OCI-LY1 (cell line): ENCODE measurements around the gene LIN54.

Source experiments
- H2AFZ ChIP-seq: fragments of 200-600 bp; sonication (generic), shearing (Covaris generic); 2 replicates; pipeline ENCODE4 v1.6.0; 2014; ENCODE audit warnings: antibody characterized with exemption, mild to moderate bottlenecking, low read length
- H3F3A ChIP-seq: fragments of 200-600 bp; sonication (generic), shearing (Covaris generic); 2 replicates; pipeline ENCODE4 v1.6.0; 2014; ENCODE audit warnings: mild to moderate bottlenecking, antibody characterized with exemption, low read length, moderate library complexity; ENCODE audit not compliant: insufficient read depth
- H3K27ac ChIP-seq: fragments of 200-600 bp; sonication (generic); 2 replicates; pipeline ENCODE4 v1.5.1; 2014; ENCODE audit warnings: low read length, mixed run types, mild to moderate bottlenecking, low read depth; ENCODE audit not compliant: poor library complexity, severe bottlenecking
- H3K27me3 ChIP-seq: fragments of 200-600 bp; sonication (generic); 2 replicates; pipeline ENCODE4 v1.6.0; 2014; ENCODE audit warnings: antibody characterized with exemption, mild to moderate bottlenecking, low read length, moderate library complexity; ENCODE audit not compliant: insufficient read depth
- H3K36me3 ChIP-seq: fragments of 200-600 bp; sonication (generic); 2 replicates; pipeline ENCODE4 v1.6.1; 2014; ENCODE audit warnings: mild to moderate bottlenecking, antibody characterized with exemption, low read length, moderate library complexity, mixed read lengths; ENCODE audit not compliant: insufficient read depth
- H3K4me1 ChIP-seq: fragments of 200-600 bp; sonication (generic); 2 replicates; pipeline ENCODE4 v1.5.1; 2014; ENCODE audit warnings: mild to moderate bottlenecking, low read length, moderate library complexity; ENCODE audit not compliant: insufficient read depth, severe bottlenecking
- H3K4me2 ChIP-seq: fragments of 200-600 bp; sonication (generic), shearing (Covaris generic); 2 replicates; pipeline ENCODE4 v1.6.1; 2014; ENCODE audit warnings: low read length
- H3K4me3 ChIP-seq: fragments of 200-600 bp; sonication (generic); 2 replicates; pipeline ENCODE4 v1.5.1; 2014; ENCODE audit warnings: low read length, low read depth, mild to moderate bottlenecking, mixed read lengths; ENCODE audit not compliant: poor library complexity, severe bottlenecking
- H3K79me2 ChIP-seq: fragments of 200-600 bp; shearing (Covaris generic); 2 replicates; pipeline ENCODE4 v1.6.1; 2016; ENCODE audit warnings: mixed run types, low read length, mixed read lengths; ENCODE audit not compliant: insufficient read depth
- H3K9ac ChIP-seq: fragments of 200-600 bp; sonication (generic), shearing (Covaris generic); 2 replicates; pipeline ENCODE4 v1.6.1; 2014; ENCODE audit warnings: mild to moderate bottlenecking, low read length, mixed read lengths
- H3K9me2 ChIP-seq: fragments of 200-600 bp; sonication (generic), shearing (Covaris generic); 2 replicates; pipeline ENCODE4 v1.6.1; 2014; ENCODE audit warnings: low read depth, mild to moderate bottlenecking, low read length, mixed read lengths
- H3K9me3 ChIP-seq: fragments of 200-600 bp; shearing (Covaris generic); 2 replicates; pipeline ENCODE4 v1.6.1; 2014; ENCODE audit warnings: low read length, mixed read lengths
- H4K20me1 ChIP-seq: fragments of 200-600 bp; sonication (generic), shearing (Covaris generic); 2 replicates; pipeline ENCODE4 v1.6.0; 2016; ENCODE audit warnings: mild to moderate bottlenecking, low read length; ENCODE audit not compliant: insufficient read depth
- EZH2 ChIP-seq: fragments of 200-600 bp; sonication (generic), shearing (Covaris generic); IDR thresholded peaks from 2 replicates; pipeline ENCODE4 v1.8.0; 2017; ENCODE audit warnings: borderline replicate concordance, mixed run types, mild to moderate bottlenecking, antibody characterized with exemption, low read length, moderate library complexity, mixed read lengths
- TF ChIP-seq, protein P1 (sequence below): fragments of 200-600 bp; sonication (generic), shearing (Covaris generic); IDR thresholded peaks from 2 replicates; pipeline ENCODE4 v1.5.1; 2017; ENCODE audit warnings: mild to moderate bottlenecking, antibody characterized with exemption, low read length, moderate library complexity, mixed read lengths

The LIN54 gene

DNA sequence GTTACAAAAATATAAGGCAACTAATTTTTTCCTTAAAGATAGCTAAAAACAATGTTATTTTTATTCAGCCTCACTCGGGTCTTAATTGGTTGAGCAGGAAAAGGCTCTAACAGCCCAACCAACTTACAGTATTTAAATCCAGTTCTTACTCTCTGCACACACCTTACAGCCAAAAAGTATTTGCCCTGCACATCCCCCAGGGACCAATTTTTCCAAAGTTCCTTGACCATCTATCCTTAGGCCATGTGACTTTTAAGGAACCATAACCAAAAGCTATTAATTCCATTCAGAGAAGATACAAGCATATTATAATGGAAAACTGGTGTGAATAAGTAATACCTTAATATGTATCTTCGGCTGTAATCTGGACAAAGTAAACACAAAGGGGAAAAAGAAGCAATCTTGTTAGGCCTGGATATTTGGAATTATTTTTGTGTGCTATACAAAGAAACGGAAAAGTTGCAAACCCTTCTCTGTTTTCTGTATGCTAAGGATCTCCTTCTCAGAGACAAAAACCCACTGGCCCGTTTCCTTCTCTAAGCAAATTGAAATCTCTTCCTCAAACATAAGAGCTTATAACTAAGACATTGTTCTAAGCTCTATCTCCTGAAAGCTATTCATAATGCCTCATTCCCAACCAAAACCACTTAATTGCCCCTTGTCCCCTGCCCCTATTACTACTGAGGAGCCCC is 111.1 kb downstream of the LIN54 start:
- peak overlapping the region; percentile 96 for H3K4me2 ChIP-seq
- peak overlapping the region; percentile 87 for H3K4me3 ChIP-seq
- H3K4me1 ChIP-seq = peaks cover 44% of the 10 kb centered on the region
- TF ChIP-seq EZH2 = no peak
- TF ChIP-seq, protein P1, sequence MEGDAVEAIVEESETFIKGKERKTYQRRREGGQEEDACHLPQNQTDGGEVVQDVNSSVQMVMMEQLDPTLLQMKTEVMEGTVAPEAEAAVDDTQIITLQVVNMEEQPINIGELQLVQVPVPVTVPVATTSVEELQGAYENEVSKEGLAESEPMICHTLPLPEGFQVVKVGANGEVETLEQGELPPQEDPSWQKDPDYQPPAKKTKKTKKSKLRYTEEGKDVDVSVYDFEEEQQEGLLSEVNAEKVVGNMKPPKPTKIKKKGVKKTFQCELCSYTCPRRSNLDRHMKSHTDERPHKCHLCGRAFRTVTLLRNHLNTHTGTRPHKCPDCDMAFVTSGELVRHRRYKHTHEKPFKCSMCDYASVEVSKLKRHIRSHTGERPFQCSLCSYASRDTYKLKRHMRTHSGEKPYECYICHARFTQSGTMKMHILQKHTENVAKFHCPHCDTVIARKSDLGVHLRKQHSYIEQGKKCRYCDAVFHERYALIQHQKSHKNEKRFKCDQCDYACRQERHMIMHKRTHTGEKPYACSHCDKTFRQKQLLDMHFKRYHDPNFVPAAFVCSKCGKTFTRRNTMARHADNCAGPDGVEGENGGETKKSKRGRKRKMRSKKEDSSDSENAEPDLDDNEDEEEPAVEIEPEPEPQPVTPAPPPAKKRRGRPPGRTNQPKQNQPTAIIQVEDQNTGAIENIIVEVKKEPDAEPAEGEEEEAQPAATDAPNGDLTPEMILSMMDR = no peak
- no peaks in the 10 kb centered on the region for H3K9me2 ChIP-seq
- H3K27me3 ChIP-seq = no peaks in the 10 kb centered on the region
- no peaks in the 10 kb centered on the region for H3F3A ChIP-seq
- peaks cover 38% of the 10 kb centered on the region for H3K36me3 ChIP-seq
- H3K9me3 ChIP-seq = no peaks in the 10 kb centered on the region
- H4K20me1 ChIP-seq = no peaks in the 10 kb centered on the region
- H2AFZ ChIP-seq = no peak overlapping the region
- H3K79me2 ChIP-seq = peaks cover 46% of the 10 kb centered on the region
- peak overlapping the region; percentile 92 for H3K27ac ChIP-seq
- H3K9ac ChIP-seq = peak overlapping the region; percentile 97

- H3K27ac ChIP-seq = peak overlapping the region; percentile 92
- TF ChIP-seq, protein P1 = peak; percentile 72
- no peak for TF ChIP-seq EZH2
Observed at GRCh38 chr4:82898322-82899243, 112.0 kb downstream of the LIN54 start.

DNA sequence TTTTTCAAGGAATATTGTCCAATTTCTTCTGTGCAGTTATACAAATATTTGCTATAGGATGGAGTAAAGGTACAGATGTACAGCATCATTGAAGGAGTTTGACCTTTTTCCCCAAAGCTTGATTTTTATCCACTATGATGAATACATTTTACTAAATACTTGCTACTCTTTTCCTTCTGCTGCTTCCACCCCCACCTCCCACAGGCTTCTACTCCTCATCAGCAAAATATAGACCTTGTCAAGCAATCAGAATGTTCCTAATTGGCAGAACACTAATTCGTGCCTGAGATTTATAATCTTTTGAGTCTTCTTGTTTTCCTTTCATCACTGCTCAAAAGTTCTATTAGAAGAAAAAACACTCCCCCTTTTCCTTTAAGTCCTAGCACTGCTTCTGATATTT is 113.9 kb downstream of the LIN54 start:
- H3K79me2 ChIP-seq = peaks cover 43% of the 10 kb centered on the region
- H3K4me2 ChIP-seq = no peak overlapping the region
- H3K9ac ChIP-seq = no peak overlapping the region
- no peak overlapping the region for H2AFZ ChIP-seq
- 0 out of 2 replicates have a peak, but pooled peaks cover 11% of the 10 kb centered on the region for H3F3A ChIP-seq
- no peak overlapping the region for H3K27ac ChIP-seq
- no peaks in the 10 kb centered on the region for H4K20me1 ChIP-seq
- no peaks in the 10 kb centered on the region for H3K27me3 ChIP-seq
- H3K36me3 ChIP-seq = peaks cover 57% of the 10 kb centered on the region
- peaks cover 49% of the 10 kb centered on the region for H3K4me1 ChIP-seq
- no peak overlapping the region for H3K4me3 ChIP-seq
- H3K9me2 ChIP-seq = no peaks in the 10 kb centered on the region
- H3K9me3 ChIP-seq = no peaks in the 10 kb centered on the region
- TF ChIP-seq, protein P1 = no peak
- TF ChIP-seq EZH2 = no peak

More at GRCh38 chr4:82898322-82899243, 112.0 kb downstream of the LIN54 start:
- no peak overlapping the region for H2AFZ ChIP-seq
- H3K27me3 ChIP-seq = no peaks in the 10 kb centered on the region
- H3K4me2 ChIP-seq = peak overlapping the region; percentile 96
- no peaks in the 10 kb centered on the region for H3F3A ChIP-seq
- H3K9me3 ChIP-seq = no peaks in the 10 kb centered on the region
- H3K9ac ChIP-seq = peak overlapping the region; percentile 97
- peak overlapping the region; percentile 87 for H3K4me3 ChIP-seq
- peaks cover 47% of the 10 kb centered on the region for H3K36me3 ChIP-seq
- H4K20me1 ChIP-seq = no peaks in the 10 kb centered on the region
- peaks cover 46% of the 10 kb centered on the region for H3K79me2 ChIP-seq
- H3K9me2 ChIP-seq = no peaks in the 10 kb centered on the region
- H3K4me1 ChIP-seq = peaks cover 42% of the 10 kb centered on the region
